GM18519 (cell line): ENCODE results near the gene GLB1L3.
"Not testable (repeated sequence)": the region's sequence is repeated elsewhere in the genome, so short reads cannot be mapped to it uniquely, and the experiment has no call there.

Source experiments
- ATAC-seq: cut with Tn5 transposase; IDR thresholded peaks from one replicate; pipeline ENCODE4 v1.9.1; 2021; ENCODE audit warnings: mild to moderate bottlenecking, moderate library complexity; ENCODE audit not compliant: unreplicated experiment, low FRiP score

The GLB1L3 gene

GRCh38 chr11:134312807-134313206, 36.6 kb downstream of the GLB1L3 start:
- no peak for ATAC-seq

DNA sequence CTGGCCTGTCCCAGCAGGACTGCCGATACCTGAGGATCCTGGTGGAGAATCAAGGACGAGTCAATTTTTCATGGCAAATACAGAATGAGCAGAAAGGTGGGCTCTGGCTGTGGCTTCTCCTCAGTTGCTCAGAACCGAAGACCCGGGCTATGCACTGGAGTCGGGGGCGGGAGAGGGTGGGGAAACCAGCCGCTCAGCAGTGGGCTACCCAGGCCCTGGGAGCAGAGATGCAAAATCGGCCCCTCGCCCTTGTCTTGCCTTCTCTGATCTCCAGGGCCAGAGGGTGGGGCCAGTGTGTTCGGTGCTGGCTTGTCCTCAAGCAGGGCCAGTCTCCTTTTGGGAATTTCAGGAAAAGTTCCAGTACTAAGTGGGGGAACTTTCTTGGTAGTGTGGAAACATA, 37.2 kb downstream of the GLB1L3 start:
- ATAC-seq: no peak

- ATAC-seq: no peak
Measured at GRCh38 chr11:134313821-134314607, 37.8 kb downstream of the GLB1L3 start.

DNA sequence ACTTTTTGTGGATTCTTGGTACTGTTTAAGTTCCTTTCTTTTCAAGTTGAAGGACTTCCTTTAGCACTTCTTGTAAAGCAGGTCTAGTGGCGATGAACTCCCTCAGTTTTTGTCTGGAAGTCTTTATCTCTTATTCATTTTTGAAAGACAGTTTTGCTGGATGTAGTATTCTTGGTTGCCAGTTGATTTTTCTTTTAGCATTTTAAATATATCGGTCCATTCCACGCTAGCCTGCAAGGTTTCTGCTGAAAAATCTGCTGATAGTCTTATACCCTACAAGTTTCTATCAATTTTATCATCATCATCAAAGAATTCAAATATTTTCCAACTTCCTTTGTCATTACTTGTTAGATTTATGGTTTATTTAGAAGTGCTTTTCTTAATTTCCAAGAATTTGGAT, 40.9 kb downstream of the GLB1L3 start:
- ATAC-seq: no peak

- not testable (repeated sequence) for ATAC-seq
Measured at GRCh38 chr11:134321373-134321772, 45.2 kb downstream of the GLB1L3 start.

- no peak for ATAC-seq
Measured at GRCh38 chr11:134322553-134322952, 46.4 kb downstream of the GLB1L3 start.

DNA sequence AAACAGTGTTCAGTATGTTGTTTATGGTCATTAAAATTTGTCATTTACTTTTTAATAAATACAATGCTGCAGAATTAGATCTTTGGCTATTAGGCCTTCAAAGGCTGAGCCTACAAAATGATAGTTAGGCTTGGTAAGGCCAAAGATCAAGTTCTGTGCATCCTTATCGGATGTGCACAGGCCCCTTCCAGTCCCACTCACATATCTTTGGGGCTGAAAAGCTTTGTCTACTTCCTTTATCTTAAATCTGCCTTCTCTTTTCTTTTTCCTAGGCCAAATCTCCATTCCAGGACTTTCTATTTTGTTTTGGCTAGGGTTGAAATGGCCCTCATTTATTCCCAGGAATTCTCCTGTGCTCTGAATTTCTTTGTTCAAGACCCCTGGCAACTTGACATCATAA, 52.3 kb downstream of the GLB1L3 start:
- no peak for ATAC-seq

- ATAC-seq: no peak
Measured at GRCh38 chr11:134330611-134331353, 54.6 kb downstream of the GLB1L3 start.

GRCh38 chr11:134331354-134332188, 55.4 kb downstream of the GLB1L3 start, which contains the start of gene GLB1L2:
Gene GLB1L2, plus strand, starts transcription at chr11:134331988. Its CDS starts 74 bp downstream, at chr11:134332062.
- peak; percentile 52 for ATAC-seq

DNA sequence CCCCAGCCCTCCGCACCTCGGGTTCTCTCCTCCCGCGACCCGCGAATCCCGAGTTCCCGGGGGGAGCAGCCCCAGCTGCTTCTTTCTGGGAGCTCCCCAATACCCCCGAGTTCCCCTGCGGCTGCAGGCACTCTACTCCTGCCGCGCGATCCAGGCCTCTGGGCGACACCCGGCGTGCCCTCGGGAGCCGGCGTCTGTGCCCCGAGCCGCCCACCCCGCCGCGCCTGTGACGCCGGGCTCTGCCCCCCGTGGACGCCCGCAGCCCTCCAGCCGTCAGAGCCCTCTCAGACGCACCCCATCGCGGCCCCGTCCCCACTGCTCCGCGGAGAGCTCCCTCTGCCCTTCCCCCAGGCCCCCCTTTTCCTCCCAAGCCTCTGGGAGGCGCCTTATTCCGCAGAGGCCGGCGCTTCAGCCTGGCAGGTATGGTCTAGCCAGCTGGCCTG, 56.0 kb downstream of the GLB1L3 start:
- ATAC-seq: peak; percentile 10

GRCh38 chr11:134332782-134333181, 56.6 kb downstream of the GLB1L3 start:
- ATAC-seq: no peak

- no peak for ATAC-seq
Measured at GRCh38 chr11:134333312-134333711, 57.1 kb downstream of the GLB1L3 start.

- ATAC-seq: no peak
Measured at GRCh38 chr11:134333946-134334345, 57.8 kb downstream of the GLB1L3 start.

- no peak for ATAC-seq
Measured at GRCh38 chr11:134334796-134335571, 58.8 kb downstream of the GLB1L3 start.

DNA sequence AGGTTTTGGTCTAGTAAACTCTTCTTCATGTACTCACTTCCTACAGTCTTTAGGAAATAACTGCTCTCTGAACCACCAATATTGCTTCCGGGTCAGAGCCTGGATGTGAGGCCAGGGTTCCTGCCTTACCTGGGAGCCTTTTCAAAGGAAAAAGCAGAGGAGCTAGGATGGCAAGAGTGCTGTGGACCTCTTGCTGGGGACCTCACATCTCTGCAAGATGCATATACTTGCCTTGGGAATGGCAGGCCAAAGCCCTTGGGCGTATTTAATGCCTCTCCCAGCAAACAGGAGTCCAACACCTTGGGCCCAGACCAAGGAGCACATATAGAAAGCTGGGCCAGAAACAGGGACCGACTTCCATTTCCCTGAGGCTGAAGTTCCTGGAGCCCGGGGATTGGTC, 60.9 kb downstream of the GLB1L3 start:
- no peak for ATAC-seq

- ATAC-seq: no peak
Measured at GRCh38 chr11:134338068-134338467, 61.9 kb downstream of the GLB1L3 start.

DNA sequence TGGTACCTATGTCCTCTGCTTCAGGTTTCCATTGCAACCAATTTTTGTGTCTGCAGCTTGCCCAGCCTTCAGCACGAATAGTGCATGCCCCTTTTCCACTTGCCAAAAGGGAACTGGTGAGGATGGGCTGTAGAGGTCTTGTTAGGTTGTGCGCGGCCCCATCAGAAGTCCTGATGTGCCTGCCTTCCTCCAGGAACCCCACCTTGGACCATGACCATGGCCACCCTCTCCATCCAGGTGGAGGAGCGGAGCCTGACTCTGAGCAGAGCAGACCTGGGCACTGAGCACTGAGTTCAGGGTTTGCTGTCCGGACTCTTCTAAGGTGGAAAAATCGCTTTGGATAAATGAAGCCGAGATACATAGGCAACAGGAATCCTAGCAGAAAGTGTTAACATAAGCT, 62.5 kb downstream of the GLB1L3 start:
- ATAC-seq: no peak

GRCh38 chr11:134339756-134340155, 63.6 kb downstream of the GLB1L3 start:
- no peak for ATAC-seq

GRCh38 chr11:134340354-134340964, 64.3 kb downstream of the GLB1L3 start:
- no peak for ATAC-seq
